H7 (cell line): Measurements from ENCODE around the gene CLN3. TPM values are rescaled to one million over a fixed set of nuclear protein-coding genes. Genes with fewer than 3 reads are reported as not detected.

Source experiments
- total RNA-seq: library from RNA; depleted of rRNA; stranded (reverse); fragments of >200 nt; shearing (Covaris generic); gene quantifications from 2 replicates; pipeline ENCODE4 v1.2.3, GENCODE V29; 2014; rRNA removed

Gene CLN3
- total RNA-seq, 1 experiment from 2014 or later: 23.0 TPM

Other genes starting within 250 kb of the CLN3 start
- gene SBK1, start 199.5 kb downstream of the CLN3 start, total RNA-seq: 23.6 and 26.0 TPM in 2 replicates
- 0.59 and 0.81 TPM in 2 replicates for gene NPIPB6, start 128.6 kb downstream of the CLN3 start, total RNA-seq
- 136 and 164 TPM in 2 replicates for gene EIF3CL, start 88.2 kb downstream of the CLN3 start, total RNA-seq
- not detected in 2 replicates for gene NPIPB7, start 19.7 kb downstream of the CLN3 start, total RNA-seq
- gene APOBR, start 2.6 kb upstream of the CLN3 start, total RNA-seq: not detected in 2 replicates
- gene IL27, start 14.8 kb upstream of the CLN3 start, total RNA-seq: not detected in 2 replicates
- not detected in 2 replicates for gene NUPR1, start 46.9 kb upstream of the CLN3 start, total RNA-seq
- gene SGF29, start 61.8 kb upstream of the CLN3 start, total RNA-seq: 21.8 and 22.7 TPM in 2 replicates
- gene SULT1A2, start 105.0 kb upstream of the CLN3 start, total RNA-seq: 1.7 and 2.0 TPM in 2 replicates
- 27.0 and 28.7 TPM in 2 replicates for gene SULT1A1, start 118.0 kb upstream of the CLN3 start, total RNA-seq
- gene NPIPB8, start 146.0 kb upstream of the CLN3 start, total RNA-seq: 0.31 TPM in 1 of 2 replicates, not detected in the other
- 213 and 222 TPM in 2 replicates for gene EIF3C, start 219.4 kb upstream of the CLN3 start, total RNA-seq